Measurements from ENCODE around the gene PSMD9. TPM values are rescaled to one million over a fixed set of nuclear protein-coding genes. Genes with fewer than 3 reads are reported as not detected.

The PSMD9 gene
- total and polyA plus RNA-seq, 2 experiments from 2014 or later: 32.7 to 36.3 TPM

- Histone ChIP-seq H3K36me3 (ENCODE audit: insufficient read depth) (no peaks in the 10 kb centered on the region), H3K4me1 (ENCODE audit: insufficient read depth) (peaks cover 9% of the 10 kb centered on the region; the same call in 1 of the 2 replicates), H2AFZ (peak overlapping the region; percentile 92), H3K4me3 (peak overlapping the region; percentile 68), H3K9me2 (ENCODE audit: insufficient read depth) (no peaks in the 10 kb centered on the region), H3F3A (replicated peaks; ENCODE audit: low read depth) (peaks cover 7% of the 10 kb centered on the region; the same call in 1 of the 2 replicates), H4K20me1 (replicated peaks; ENCODE audit: insufficient read depth) (no peaks in the 10 kb centered on the region), H3K27ac (ENCODE audit: low read depth) (peak overlapping the region; percentile 86), H3K27me3 (ENCODE audit: insufficient read depth) (no peaks in the 10 kb centered on the region), H3K4me2 (peak overlapping the region; percentile 82), H3K79me2 (replicated peaks; ENCODE audit: insufficient read depth) (no peaks in the 10 kb centered on the region)
- Mint-ChIP-seq H3K4me3 (peak overlapping the region; percentile 98), H3K9me3 (peaks cover 2% of the 10 kb centered on the region; the same call in 1 of the 3 replicates), H3K36me3 (ENCODE audit: low read depth) (no peaks in the 10 kb centered on the region; the same call in 2 of the 3 replicates), H3K27me3 (ENCODE audit: insufficient read depth, low read depth, poor library complexity) (peaks cover 16% of the 10 kb centered on the region), H3K4me1 (peaks cover 8% of the 10 kb centered on the region; the same call in 1 of the 3 replicates), H3K27ac (peak overlapping the region; percentile 95)
- no peak for TF ChIP-seq ZNF114 (CRISPR knock-in tag; IDR thresholded peaks at IDR 0.05)
- no peak for TF ChIP-seq EZH2 (IDR thresholded peaks at IDR 0.05; ENCODE audit: low read depth, unreplicated experiment)
- no peak for TF ChIP-seq EZH2phosphoT487 (IDR thresholded peaks at IDR 0.05; ENCODE audit: unreplicated experiment)
- no peak for TF ChIP-seq ZNF462 (CRISPR knock-in tag; IDR thresholded peaks at IDR 0.05)
- DNase-seq (ENCODE audit: low spot score): no peak
- ATAC-seq: peak; percentile 5; the same call in 2 of the 3 replicates
Observed at GRCh38 chr12:121839993-121840761, 48.4 kb upstream of the PSMD9 start.

All from GM23338 (cell line).